Loucy (cell line): ENCODE measurements around the gene PIGR.

ENCODE experiments used
- EZH2phosphoT487 ChIP-seq: fragments of 200-600 bp; IDR thresholded peaks from 2 replicates; pipeline ENCODE4 v1.6.1; 2018; ENCODE audit warnings: antibody characterized with exemption, mild to moderate bottlenecking, moderate library complexity, borderline replicate concordance
- TF ChIP-seq, protein P1 (sequence below): fragments of 200-600 bp; sonication (generic); conservative IDR thresholded peaks from 2 replicates; pipeline ENCODE4 v1.5.1; 2014; ENCODE audit warnings: mild to moderate bottlenecking, antibody characterized with exemption, low read length

GRCh38 chr1:206978259-206978658, 32.0 kb upstream of the PIGR start:
- TF ChIP-seq, protein P1, sequence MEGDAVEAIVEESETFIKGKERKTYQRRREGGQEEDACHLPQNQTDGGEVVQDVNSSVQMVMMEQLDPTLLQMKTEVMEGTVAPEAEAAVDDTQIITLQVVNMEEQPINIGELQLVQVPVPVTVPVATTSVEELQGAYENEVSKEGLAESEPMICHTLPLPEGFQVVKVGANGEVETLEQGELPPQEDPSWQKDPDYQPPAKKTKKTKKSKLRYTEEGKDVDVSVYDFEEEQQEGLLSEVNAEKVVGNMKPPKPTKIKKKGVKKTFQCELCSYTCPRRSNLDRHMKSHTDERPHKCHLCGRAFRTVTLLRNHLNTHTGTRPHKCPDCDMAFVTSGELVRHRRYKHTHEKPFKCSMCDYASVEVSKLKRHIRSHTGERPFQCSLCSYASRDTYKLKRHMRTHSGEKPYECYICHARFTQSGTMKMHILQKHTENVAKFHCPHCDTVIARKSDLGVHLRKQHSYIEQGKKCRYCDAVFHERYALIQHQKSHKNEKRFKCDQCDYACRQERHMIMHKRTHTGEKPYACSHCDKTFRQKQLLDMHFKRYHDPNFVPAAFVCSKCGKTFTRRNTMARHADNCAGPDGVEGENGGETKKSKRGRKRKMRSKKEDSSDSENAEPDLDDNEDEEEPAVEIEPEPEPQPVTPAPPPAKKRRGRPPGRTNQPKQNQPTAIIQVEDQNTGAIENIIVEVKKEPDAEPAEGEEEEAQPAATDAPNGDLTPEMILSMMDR, result no peak
- TF ChIP-seq EZH2phosphoT487, result no peak
